HG03575 (cell line): Measurements from ENCODE around the gene RASGRF2.

Experiments used
- ATAC-seq: cut with Tn5 transposase; IDR thresholded peaks from one replicate; pipeline ENCODE4 v1.9.1; 2021; ENCODE audit not compliant: unreplicated experiment, insufficient number of reproducible peaks, low FRiP score; ENCODE audit errors: extremely low read depth

RASGRF2 gene

DNA sequence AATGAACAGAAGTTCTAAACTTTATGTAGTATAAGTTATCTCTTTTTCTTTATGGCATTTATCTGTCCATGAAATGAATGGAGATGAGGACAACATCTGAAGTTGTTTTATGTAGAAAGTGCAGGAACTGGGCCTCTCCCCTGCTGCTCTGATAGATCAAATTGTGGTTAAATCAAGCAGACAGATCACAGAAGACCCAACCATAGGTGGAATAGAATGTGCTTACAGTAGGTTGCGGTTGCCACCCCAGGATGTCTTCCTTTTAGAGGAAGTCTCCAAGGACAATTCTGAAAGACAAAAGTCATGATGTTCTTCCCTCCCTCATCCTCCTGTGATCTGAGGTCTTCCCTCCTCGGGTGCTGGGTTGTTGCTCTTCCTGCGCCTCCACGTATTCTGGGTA is 12.9 kb downstream of the RASGRF2 start:
- ATAC-seq: no peak

DNA sequence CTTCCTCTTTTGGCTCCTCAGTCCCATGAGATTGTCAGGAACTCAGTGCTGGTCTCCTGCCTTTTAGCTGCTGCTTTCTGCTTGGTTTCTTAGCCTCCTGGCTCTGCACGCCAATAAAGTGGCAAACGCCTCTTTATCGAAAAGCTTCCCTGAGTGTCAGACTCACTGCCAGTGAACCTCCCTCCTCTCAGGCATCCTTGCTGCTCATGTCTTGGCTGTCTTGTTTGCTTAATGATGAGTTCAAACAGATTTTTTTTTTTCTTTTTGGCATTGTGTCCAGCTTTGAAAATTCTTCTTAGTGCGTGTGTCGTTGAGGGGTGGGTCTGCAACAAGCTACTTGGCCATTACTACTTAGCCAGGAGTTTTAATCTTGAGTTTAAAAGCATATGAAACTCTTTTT is 14.9 kb downstream of the RASGRF2 start:
- no peak for ATAC-seq

DNA sequence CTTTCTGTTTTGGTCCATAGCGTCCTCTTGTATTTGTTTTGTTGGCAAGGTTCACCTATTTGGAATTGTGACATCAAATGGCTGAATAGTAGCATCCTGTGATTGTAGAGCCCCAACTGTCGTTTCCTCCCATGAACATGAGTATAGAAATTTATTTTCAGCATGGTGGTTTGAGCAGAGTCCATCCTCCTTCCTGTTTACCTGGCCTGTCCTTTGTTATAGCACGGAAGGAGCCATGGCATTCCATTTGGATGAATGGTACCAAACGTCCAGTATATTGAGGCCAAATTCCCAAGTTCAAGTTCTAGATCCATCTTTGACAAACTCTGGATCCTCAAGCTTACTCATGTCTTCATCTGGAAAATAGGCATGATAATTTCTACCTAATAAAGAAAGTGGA is 16.8 kb downstream of the RASGRF2 start:
- no peak for ATAC-seq

DNA sequence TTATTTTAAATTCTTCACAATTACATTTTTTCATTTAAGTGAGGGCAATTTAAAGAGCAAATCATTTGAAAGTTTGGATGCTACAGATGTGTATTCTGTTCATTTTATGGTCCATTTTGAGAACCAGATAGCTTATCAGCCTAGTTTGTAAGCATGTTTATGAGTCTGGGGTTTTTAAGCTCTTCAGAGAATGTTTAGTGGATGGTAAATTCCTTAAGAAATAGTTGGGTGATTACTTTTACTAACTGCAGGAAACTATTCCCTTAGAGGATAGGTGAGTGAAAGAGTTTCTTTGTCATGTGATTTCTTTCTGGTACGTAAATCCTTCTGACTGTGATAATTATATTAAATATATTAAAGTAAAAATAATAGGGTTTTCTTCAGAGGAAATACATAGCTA is 17.6 kb downstream of the RASGRF2 start:
- no peak for ATAC-seq

DNA sequence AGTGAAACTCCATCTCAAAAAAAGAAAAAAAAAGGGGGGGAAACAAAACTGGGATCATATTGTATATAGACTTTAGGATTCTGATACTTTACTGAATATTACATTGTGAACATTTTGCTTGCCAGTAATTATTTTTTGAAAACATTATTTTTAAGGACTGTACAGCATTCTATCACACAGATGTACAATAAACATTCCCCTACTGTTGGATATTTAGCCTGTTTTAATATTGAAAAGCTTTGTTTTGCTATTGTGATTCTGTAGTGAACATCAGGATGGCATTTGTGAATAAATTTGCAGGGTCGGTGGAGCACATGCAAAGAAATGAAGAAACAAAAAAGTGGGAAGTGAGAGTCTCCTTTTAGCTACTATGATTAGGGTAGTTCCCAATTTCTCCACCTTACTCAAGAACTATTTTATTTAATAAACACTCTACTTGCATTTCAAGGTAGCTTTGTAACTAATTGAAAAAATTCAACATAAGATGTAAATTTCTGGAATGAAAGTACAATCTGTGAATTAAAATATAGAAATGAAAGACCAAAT is 18.7 kb downstream of the RASGRF2 start:
- no peak for ATAC-seq

DNA sequence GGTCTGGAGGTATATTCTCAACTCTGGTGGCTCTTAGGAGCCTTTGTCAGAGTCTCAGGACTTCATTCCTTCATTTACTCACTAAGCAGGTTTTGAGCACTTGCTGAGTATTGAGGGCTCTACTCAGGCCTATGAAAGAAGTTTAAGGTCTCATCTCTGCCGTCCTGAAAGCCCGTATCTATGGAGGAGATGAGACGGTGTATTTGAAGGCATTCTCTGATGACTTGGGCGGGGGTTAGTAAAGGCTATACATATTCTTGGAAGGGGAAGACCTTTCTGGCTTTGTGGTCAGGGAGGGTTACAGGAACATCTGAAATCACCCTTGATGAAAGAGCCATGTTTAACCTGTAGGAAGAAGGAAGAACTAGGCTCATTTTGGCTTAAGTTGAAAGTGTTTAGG is 21.9 kb downstream of the RASGRF2 start:
- ATAC-seq: no peak

DNA sequence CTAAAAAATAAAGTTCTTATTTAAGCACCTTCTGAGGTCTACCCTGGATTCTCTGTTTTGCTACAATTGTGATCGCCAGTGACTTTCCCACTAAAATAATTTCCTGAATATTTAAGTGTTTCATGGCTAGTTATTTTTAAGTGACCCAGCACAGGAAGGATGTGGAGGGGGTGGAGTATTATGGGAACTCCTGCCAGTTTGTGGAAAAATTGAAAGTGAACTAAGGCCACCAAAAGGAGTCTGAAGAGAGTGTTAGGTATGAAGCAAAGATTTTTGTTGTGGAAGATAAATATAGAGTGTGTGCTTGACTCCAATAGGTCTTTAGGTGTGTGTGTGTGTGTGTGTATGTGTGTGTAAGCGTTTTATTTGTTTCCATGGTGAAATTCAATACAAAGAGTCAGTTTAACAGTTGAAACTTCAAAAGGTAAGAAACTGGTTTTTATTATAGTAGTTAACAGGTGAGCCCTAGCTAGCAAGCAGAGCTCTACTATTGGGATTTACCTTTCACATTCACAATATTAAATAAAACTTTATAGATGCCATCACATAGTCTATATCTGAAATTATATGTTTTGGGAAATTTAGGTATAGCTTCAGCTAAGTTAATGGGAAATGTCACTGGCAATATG is 25.6 kb downstream of the RASGRF2 start:
- no peak for ATAC-seq

DNA sequence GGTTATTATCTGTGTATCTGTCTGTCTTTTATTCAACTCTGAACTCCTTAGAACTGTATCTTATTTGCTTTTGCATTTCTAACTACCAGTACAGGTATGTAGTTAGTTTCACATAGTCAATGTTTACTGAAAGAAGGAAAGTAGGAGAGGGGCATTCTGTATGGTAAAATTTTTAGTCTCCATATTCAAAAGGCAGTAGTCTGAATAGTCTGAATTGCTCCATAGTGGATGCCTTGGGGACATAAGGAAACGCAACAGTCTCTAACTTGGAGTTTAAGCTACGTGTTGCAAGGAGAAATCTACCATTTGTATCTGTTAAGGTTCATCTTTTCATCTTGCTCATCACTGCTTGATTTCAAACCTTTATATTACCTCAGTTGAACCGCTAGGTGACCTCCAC is 26.2 kb downstream of the RASGRF2 start:
- ATAC-seq: no peak

DNA sequence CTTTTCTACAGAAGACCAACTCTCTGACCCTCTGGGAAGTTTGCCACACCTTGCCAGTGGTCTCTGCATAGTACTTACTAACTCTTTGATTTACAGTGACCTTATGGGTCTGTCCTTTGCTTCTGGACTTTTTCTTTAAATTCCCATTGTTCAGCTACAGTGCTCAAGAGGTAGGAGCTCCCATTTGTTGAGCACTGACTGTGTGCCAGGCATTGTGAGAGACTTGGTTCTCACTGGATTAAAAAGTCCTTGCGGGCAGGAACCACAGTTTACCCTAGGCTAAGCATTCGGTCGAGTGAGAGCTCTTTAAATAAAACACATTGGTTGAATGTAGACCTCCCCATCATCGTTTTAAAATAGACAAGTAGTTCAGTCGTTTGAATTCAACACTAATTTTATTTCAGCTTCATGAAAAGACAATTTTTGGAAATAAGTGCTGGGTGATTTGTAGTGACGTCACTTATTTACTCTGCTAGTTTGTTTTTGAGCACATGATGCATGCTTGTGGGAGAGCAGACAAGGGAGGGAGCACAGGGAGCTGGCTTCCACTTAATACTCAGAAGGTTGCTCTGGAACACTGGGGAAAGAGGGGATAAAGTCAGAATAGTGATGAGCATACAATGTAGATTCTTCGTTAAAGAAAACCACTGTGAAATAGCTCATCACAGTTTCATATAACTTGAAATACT is 27.1 kb downstream of the RASGRF2 start:
- no peak for ATAC-seq

DNA sequence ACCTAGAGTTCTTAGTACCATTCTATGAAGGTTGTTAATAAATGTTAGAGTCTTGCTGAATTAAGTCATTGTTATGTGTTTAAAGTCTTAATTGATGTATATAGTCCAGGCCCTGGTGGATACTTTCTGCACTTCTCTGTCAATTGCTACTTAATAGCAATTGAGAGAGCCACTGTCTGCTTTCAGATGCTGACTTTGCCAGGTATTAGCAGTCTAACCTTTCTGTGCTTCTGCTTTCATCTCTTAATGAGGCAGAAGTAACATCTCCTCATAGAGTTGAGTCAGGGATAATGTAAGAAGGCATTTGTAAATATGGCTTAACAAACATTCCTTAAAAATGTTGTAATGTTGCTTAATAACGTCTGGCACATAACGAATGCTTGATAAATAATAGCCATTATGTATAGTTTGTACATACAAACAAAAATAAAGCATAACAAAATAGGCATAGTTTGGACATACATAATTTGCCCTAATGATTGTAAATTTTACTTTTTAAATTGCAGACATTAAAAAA is 28.3 kb downstream of the RASGRF2 start:
- ATAC-seq: no peak

DNA sequence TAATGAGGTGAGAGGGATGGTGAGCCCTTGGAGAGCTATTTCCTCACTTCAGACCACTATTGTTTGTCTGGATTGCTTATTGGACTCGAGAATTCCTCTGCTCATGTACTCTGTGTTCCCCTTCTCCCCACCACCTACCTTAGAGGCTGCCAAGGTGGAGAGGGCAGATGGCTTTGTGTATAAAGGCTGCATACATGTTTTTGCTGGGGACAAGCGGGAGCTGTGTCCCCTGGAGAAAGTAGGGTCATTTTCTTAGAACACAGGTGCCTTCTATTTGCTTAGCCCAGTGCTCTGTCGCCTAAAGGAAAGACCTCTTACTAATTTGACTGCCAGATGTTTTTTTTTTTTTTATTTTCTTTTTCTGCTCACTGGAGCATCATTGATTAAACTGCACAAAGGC is 29.7 kb downstream of the RASGRF2 start:
- no peak for ATAC-seq

DNA sequence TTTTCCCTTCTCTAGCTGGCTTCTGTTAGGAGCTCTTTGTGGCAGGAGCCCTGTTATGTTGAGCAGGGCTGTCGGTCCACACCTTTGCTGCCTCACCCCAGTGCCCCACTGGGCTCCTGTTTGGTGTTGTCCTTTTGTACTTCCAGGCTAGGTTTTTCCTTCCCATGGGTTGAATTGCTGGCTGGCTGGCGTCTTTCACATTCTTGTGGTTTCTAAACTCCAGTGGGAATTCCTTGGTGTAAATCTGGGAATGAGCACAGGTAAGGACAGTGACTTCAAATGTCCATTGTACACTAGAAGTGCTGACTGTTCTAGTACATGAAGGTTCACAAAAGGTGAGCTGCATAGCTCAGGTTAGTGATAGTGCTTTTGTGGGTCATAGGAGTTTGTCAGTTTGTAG is 30.4 kb downstream of the RASGRF2 start:
- no peak for ATAC-seq

DNA sequence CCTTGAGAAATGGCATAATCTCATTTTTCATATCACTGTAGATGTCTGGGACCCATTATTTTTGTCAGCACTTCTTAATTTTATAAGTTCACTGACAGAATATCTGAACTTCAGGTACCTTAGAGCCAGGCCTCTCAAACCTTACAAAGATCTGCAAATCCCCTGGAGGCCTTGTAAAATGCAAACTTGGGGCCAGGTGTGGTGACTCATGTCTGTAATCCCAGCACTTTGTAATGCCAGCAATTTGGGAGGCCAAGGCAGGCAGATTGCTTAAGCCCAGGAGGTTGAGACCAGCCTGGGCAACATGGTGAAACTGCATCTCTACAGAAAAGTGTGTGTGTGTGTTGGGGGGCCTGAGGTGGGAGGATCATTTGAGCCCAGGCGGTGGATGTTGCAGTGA is 30.8 kb downstream of the RASGRF2 start:
- ATAC-seq: no peak

DNA sequence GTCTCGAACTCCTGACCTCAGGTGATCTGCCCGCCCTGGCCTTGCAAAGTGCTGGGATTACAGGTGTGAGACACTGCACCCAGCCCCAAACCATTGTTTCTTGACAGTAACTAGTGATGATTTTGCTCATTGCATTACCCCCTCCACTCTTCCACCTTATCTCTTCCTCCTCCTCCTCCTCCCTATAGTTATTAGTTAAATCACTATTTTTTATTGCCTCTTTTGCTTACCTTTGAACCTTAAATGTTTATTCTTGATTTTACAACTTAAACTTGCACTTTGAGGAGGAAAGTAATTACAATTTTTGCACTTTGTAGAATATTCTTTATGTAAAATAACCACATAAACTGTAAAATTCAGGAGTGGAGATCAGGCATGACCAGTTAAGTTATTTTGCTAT is 35.7 kb downstream of the RASGRF2 start:
- no peak for ATAC-seq

DNA sequence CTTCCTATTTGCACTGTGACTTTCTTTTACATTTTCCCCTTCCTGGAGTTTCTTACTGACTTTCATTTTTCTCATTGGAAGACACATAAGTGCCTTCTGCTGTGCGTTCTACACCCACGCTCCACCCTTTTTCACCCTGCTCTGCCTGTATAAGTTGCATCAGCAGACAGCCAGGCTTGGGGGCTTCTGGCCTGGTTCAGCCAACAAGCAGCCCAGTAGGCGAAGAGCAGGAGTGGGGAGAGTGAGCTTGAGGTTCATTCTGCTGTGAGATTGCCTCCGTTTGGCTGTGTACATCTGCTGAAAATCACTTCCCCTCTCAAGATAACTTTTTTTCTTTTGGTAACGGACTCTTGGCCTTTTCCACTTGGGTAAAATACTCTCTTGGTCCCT is 38.4 kb downstream of the RASGRF2 start:
- ATAC-seq: no peak

DNA sequence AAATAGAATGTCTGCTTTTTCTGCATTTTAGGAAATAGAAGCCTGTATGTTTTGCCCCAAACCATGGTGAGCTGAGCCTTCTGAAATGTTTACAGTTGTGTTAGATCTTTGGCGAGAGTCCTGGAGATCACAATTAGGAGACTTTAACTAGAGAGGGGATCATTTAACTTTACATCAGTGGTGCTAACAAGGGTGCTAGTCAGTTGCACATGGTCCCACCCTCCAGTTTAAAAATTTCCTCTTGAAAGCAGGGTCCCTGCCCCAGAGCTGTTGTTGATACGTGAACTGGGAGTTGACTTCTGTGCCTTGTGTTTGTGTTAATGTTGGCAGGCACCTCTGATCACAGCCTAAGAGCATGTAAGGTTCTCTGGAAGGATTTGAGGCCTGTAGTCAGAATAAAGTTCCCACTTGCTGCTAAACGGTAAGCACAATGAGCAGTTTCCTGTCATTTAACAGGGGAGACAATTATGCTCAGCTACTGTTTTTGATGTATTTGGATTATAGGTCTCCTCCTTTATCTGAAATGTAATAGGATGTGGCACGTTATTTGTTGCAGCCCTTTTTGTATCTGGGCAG is 43.7 kb downstream of the RASGRF2 start:
- no peak for ATAC-seq

DNA sequence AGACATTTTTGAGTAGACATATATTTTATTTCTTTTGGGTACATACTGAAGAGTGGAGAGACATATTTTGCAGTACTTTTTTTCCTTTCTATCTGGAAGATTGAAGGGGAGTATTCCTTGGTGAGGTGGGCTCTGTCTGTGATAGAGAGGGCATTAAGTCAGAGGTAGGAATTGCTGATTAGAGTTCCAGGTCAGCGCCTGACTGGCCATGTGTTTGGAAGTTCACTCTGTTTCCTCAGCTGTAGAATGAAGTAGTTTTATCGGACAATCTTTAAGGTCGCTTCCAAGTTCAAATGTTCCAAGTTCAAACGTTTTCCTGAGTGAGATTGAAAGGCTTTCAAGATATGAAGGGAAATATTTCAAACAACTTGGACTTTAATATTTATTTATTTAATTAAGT is 45.5 kb downstream of the RASGRF2 start:
- ATAC-seq: no peak

DNA sequence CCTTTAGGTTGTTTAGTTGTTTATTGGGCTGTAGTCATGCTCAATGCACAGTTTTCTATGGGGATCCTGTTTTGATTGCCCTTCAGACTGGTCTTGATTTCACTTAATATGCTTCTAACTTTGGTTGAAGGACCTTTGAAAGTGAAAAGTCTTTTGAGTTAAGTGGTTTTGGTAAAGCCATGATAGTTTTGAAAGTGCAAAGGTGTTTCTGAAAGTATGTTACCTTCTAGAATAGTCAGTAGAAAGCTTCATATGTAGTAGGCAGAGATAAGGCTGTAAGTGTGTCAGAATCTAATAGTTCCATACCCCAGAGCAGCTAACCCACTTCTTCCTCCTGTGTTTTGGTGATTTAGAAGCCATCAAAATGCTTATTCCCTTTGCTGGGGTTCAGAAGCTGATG is 46.1 kb downstream of the RASGRF2 start:
- no peak for ATAC-seq

DNA sequence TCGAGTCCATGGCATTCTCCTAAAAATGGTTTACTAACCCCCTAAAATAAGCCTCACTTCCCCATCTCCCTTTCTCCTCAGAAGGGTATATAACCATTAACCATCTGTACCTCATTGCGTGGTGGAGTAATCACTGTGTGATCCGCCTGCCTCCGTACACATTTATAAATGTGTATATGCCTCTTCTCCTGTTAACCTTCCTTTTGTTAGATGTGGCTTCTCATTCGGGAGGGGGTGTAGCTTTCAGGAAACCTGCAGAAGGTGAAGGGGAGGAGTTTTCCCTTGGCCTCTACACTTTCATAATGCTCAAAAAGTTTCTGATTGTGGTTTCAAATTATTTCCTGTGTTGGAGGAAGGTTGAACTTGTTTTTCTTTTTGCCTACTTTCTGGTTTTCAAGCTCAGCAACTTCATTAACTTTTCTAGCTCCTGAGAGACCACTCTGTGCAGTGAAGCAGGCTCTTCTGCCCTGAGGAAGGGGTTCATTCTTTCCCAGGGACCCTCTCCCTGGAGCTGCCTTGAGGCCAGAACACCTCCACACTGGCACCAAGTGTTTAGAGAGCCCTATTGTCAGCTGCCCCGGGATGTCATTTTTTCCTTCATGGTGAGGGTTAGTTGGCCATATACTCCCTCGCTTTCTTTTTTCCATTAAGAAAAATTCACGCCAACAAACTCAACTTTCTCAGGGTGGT is 46.9 kb downstream of the RASGRF2 start:
- no peak for ATAC-seq

DNA sequence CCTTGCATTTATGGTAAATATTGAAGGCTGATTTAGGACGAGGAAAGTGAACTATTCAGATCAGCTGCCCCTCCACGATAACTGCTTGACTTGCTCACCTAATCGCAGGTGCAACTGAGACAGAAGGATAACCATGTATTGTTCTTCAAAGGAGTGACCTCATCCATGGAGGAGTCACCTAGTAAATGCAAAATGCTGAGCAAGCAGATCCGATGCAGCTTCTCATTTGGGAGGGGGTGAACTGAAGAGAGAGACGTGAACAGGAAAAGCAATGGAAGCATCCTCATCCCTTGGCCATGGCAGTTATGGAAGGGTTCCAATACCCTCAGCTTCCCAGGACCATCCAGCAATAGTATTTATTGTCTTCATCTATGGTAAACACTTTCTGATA is 47.5 kb downstream of the RASGRF2 start:
- ATAC-seq: no peak
